PFSK-1 (cell line): ENCODE measurements around the gene MGAT5.

ENCODE experiments used
- FOXP2 ChIP-seq: optimal IDR thresholded peaks from 2 replicates; pipeline ENCODE3; 2011; ENCODE audit warnings: borderline replicate concordance, control low read depth, inconsistent platforms; ENCODE audit not compliant: insufficient read depth; ENCODE audit errors: extremely low read length, extremely low read depth
- POLR2AphosphoS5 ChIP-seq: IDR thresholded peaks from 2 replicates; pipeline ENCODE4 v1.6.1; 2012; ENCODE audit warnings: low read depth, mild to moderate bottlenecking, control low read depth, low read length, moderate library complexity
- SIN3A ChIP-seq: IDR thresholded peaks from 2 replicates; pipeline ENCODE4 v1.6.1; 2012; ENCODE audit warnings: mild to moderate bottlenecking, low read length, moderate library complexity, borderline replicate concordance; ENCODE audit not compliant: insufficient read depth
- TAF1 ChIP-seq: IDR thresholded peaks from 2 replicates; pipeline ENCODE4 v1.6.1; 2012; ENCODE audit warnings: low read length, control low read depth, borderline replicate concordance; ENCODE audit not compliant: insufficient read depth
- TF ChIP-seq, protein P1 (sequence below), 2 experiments: IDR thresholded peaks; 2 replicates each; pipeline versions ENCODE4 v1.6.1 to v1.8.0; 2011 to 2012; ENCODE audit warnings: low read depth in 2 of 2, low read length in 2 of 2, control low read depth in 1 of 2, inconsistent platforms in 1 of 2, mild to moderate bottlenecking in 1 of 2, moderate library complexity in 1 of 2; ENCODE audit not compliant: insufficient read depth in 1 of 2

MGAT5 gene

DNA sequence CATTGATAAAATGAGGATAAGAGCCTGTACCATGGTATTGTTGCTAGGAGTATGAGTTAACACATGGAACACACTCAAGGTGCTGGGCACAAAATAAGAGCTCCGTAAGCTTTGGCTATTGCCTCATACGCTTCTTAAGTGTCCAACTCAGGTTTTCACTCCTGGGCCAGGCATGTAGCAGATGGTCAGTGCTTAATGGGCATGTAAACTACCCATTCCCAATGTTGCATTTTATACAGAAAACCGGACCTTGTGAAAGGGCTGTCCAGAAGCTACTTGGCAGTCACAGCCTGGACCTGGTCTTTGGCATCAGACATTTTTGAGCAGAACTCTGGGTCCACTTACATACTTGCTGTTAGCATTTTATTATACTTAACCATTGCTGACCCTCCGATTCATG, 26.9 kb downstream of the MGAT5 start:
- TF ChIP-seq TAF1 = no peak
- TF ChIP-seq SIN3A = no peak
- TF ChIP-seq, protein P1, sequence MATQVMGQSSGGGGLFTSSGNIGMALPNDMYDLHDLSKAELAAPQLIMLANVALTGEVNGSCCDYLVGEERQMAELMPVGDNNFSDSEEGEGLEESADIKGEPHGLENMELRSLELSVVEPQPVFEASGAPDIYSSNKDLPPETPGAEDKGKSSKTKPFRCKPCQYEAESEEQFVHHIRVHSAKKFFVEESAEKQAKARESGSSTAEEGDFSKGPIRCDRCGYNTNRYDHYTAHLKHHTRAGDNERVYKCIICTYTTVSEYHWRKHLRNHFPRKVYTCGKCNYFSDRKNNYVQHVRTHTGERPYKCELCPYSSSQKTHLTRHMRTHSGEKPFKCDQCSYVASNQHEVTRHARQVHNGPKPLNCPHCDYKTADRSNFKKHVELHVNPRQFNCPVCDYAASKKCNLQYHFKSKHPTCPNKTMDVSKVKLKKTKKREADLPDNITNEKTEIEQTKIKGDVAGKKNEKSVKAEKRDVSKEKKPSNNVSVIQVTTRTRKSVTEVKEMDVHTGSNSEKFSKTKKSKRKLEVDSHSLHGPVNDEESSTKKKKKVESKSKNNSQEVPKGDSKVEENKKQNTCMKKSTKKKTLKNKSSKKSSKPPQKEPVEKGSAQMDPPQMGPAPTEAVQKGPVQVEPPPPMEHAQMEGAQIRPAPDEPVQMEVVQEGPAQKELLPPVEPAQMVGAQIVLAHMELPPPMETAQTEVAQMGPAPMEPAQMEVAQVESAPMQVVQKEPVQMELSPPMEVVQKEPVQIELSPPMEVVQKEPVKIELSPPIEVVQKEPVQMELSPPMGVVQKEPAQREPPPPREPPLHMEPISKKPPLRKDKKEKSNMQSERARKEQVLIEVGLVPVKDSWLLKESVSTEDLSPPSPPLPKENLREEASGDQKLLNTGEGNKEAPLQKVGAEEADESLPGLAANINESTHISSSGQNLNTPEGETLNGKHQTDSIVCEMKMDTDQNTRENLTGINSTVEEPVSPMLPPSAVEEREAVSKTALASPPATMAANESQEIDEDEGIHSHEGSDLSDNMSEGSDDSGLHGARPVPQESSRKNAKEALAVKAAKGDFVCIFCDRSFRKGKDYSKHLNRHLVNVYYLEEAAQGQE (IDR thresholded peaks at IDR 0.05; ENCODE audit: insufficient read depth in 1 of 2, low read depth in 2 of 2, low read length in 2 of 2) = no peak
- no peak for TF ChIP-seq FOXP2
- TF ChIP-seq POLR2AphosphoS5 = no peak

DNA sequence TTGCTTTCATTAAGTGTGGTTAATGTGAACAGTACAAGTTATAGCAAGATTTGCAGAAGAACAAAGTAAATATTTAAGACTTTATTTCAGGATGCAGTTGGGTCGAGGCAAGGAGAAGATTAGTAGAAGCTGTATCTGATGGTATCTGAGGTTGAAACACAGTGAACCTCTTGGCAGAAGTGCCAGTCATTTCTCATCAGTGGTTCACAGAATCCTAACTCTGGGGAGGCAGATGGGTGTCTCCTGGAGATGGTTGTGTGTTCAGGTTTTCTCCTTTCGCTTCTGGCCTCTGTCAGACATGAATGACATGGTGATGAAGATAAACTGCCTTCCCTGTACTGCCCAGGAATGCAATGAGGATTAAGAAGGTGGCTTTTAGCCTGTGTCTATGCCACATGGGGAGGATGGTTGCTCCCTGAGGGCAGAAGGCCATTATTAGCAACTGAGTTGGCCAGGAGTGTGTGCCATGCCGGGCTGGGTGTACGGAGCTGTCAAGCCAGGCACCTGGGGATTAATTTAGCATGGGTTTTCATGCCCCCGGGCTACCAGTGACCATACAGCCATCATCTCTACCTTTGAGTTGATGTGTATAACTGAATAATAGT, 28.0 kb downstream of the MGAT5 start:
- TF ChIP-seq SIN3A = no peak
- TF ChIP-seq POLR2AphosphoS5 = no peak
- no peak for TF ChIP-seq FOXP2
- no peak for TF ChIP-seq TAF1
- TF ChIP-seq, protein P1 (IDR thresholded peaks at IDR 0.05; ENCODE audit: insufficient read depth in 1 of 2, low read depth in 2 of 2, low read length in 2 of 2) = no peak

DNA sequence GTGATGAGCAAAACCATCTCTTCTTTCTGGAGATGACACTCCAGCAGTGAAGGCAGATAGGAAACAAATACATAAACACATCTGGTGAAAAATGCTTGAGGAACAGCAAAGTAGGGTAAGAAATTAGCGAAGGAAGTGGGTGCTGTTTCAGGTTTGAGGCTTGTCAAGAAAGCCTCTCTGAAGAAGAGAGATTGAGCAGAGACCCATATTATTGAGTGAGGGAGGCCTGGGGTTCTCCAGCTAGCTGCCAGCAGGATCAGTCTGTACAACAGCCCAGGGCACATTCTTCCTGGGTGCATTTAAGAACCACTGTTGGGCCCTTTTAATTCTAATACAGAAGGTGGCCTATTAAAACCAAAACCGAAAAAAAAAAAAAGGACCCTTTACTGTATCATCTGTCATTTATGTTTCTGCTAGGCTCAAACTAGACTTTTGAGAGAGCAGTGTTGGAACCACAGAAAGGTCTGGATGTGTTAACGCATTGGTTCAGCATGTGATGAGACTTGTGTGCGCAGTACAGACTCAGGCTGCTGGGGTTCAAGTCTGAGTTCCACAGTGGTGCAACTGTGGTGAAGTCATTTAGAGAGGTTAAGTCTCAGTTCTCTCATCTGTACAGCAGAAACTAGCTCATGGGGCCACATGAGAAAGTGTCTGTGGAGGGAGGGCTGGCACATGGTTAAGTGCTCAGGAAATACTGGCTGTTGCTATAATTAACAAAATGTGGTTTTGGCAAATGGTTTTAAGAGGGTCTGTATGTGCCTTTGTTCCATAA, 28.9 kb downstream of the MGAT5 start:
- TF ChIP-seq SIN3A = no peak
- TF ChIP-seq, protein P1 (IDR thresholded peaks at IDR 0.05; ENCODE audit: insufficient read depth in 1 of 2, low read depth in 2 of 2, low read length in 2 of 2) = no peak

DNA sequence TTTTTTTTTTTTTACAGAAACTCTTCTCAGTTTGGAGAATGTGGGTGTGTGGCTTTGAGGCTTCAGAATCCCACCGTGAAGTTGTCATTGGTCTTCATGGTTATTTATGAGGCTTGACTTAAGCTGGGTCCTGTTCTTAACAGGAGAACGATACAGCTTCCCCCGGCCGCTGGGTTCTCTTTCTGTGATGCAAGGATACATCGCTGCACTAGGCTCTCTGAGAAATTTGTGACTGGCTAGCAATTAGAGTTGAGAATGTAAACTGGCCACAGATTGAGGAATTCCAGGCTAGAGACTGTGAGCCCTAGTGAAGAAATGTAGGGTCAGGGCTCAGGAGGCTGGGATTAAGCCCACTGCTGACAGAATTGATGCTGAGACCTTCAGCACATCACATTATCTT, 29.8 kb downstream of the MGAT5 start:
- no peak for TF ChIP-seq FOXP2
- no peak for TF ChIP-seq TAF1

DNA sequence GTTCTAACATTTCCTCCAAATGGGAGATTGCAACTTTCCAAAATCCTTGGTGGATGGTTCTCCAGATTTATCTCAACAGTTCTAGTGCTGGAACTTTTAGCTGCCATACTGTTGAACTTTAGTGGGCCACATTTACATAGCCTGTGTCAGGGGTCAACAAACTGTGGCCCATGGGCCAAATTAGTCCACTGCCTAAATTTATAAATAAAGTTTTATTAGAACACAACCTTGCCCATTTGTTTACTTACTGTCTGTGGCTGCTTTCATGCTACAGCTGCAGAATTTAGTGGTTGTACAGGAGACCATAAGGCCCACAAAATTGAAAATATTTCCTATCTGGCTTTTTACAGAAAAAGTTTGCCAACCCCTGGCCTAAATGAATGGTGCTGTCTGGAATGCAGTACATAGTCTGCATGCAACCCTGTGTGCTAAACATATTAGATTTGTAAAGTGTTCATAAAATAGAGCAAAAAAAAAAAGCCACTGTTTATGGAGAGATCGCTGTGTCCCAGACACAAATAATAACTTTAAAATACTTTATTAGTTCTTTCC, 30.3 kb downstream of the MGAT5 start:
- no peak for TF ChIP-seq FOXP2
- TF ChIP-seq SIN3A = no peak

DNA sequence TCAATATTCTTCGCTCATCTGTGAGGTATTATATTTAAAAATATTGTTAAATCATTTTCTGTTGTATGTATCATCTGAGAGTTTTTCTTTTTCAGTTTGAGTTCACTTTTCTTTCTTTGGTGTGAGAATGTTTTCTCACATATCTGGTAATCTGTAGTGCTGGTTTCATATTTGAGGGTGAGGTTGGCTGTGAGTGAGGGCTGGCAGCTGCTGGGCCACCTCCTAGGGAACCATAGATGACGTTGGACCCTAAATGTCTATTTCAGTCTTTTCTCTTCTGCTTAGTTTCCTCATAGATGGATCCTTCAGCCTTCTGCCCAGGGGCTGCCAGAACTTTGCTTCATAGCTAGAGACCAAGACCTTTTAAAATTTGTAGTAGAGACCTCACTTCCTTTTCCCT, 33.5 kb downstream of the MGAT5 start:
- TF ChIP-seq, protein P1 (IDR thresholded peaks at IDR 0.05; ENCODE audit: insufficient read depth in 1 of 2, low read depth in 2 of 2, low read length in 2 of 2) = no peak
